GM19395 (cell line): ENCODE data around the gene SLC6A19.
"Not testable (repeated sequence)": the region's sequence is repeated elsewhere in the genome, so short reads cannot be mapped to it uniquely, and the experiment has no call there.

Experiments
- ATAC-seq: cut with Tn5 transposase; IDR thresholded peaks from one replicate; pipeline ENCODE4 v1.9.1; 2021; ENCODE audit warnings: mild to moderate bottlenecking, moderate library complexity; ENCODE audit not compliant: unreplicated experiment

The SLC6A19 gene

DNA sequence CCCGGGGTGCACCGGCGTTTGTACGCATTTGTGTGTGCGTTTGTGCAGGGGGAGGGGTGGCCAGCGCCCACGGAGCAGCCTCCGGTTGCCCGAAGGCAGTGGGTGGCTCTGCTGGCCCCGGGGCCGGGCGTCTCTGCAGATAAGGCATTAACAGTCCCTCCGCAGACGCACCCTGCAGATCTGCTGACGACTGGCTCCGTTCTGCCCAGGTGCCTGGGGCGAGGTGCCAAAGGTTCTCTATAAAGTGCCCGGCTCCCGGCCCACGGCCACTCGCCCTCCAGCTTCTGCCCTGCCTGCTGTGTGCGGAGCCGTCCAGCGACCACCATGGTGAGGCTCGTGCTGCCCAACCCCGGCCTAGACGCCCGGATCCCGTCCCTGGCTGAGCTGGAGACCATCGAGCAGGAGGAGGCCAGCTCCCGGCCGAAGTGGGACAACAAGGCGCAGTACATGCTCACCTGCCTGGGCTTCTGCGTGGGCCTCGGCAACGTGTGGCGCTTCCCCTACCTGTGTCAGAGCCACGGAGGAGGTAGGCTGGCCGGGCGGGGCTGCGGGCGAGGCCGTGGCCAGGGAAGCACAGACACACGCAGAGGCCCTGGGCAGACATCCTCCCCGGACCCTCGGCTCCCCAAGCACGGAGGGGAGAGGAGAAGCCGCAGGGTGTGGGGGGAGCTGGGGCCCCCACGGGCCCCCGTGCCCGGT, at the start of gene SLC6A19:
Gene SLC6A19 (plus strand): TSS at position 269 of the 699 bp plus-strand sequence. CDS start 56 bp downstream, at position 325.
- ATAC-seq, result no peak

- no peak for ATAC-seq
Measured at GRCh38 chr5:1152156-1152555, 49.2 kb upstream of the SLC6A19 start.

DNA sequence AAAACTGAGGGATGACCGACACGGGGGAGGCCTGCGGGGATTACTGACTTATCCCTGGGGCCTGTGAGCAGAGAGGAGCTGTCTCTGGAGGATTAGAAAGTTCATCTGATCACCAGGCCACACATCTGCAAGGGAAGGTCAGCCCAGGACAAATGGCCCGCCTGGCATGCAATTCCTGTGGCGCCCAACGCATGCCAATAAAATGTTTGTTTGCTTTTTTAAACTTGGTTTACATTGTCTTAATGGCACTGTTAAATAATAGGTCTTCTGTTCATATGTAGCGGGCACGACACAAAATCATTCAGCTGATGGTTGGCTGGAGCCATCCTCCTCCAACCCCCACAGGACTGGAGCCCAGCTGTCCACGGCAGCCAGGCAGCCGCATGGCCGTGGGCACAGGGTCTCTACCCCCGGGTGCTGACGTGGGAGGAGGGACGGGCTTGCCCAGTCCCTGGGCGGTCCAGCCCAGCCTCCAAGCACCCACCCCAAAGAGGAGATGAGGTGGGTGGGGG, 48.6 kb upstream of the SLC6A19 start:
- ATAC-seq, result no peak

DNA sequence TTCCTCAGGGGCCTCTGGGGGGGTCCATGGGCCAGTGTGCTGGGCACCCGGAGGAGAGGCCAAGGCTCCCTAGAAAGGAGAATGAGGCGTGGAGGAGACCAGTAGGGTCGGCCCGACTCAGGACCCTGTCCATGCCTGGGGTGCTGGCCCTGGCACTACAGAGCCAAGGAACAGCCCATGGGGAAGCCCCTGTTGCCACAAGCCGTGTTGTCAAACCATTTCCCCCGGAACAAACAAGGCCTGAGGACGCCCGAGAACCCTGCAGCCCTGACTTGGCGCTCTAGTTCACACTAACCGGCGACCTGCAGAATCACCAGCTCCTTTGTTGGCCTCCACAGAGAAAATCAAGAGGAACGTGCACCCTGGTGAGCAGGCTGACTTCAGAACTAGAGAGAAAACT, 48.0 kb upstream of the SLC6A19 start:
- ATAC-seq, result no peak

GRCh38 chr5:1155191-1156032, 46.0 kb upstream of the SLC6A19 start:
- no peak for ATAC-seq

DNA sequence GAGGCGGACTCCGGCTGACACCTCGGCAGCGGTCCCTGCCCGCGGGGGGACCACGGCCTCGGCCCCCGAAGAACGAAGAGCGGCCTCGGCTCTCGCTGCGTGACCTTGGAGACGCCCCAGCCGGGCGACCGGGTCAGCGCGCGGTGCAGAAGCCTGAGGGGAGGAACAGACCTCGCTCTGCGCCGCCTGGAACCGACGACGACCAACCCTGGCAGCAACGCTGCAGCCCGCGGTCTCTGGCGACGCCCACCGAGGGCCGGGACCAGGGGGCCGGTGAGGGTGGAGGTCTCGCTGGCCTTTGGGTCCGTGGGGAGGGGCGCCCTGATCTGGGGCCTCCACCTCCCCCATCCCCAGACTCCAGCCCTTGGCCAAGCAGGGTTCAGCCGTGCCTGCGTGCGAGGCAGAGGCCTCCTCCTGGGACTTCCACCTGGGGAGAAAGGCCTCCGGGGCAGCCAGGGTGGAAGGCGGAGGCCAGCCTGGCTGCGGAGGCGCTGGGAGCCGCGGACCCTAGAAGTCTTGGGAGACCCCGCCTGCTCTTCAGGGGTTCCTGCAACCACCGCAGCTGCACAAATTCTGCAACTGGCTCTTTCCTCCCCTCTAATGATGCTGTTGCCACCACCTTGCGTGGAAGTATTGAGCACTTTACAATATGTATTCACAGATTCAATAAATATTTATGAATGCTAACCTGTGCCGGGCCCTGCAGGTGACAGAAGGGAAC, 45.2 kb upstream of the SLC6A19 start:
- no peak for ATAC-seq

DNA sequence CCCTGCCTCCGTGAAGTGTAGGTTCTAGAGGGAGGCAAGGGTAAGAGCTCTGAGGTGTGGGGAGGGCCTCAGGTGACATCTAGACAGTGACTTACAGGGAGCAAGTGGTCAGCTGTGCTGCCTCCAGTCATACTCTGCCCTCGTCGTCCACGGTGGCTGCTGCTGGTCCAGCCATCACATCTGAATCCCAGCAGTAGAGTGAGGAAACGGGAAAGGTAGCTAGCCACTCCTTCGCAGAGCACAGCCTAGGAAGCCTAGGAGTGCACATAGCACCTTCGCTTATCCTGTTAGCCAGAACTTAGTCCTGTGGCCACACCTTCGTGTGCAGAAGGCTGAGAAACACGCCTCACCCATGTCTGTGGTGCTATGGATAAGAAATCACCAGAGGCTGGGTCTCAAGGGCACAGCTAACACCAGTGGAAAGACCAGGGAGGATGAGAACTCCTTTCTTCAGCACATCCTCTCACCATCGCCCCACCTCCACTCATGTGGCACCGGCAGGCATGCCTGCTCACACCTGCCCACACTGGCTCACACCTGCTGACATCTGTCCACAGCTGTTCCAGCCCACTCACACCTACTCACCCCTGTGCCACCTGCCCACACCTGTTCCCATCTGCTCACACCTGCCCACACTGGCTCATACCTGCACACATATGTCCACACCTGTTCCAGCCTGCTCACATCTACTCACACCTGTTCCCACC, 44.5 kb upstream of the SLC6A19 start:
- ATAC-seq, result no peak

- ATAC-seq, result not testable (repeated sequence)
Measured at GRCh38 chr5:1157461-1157986, 43.9 kb upstream of the SLC6A19 start.

DNA sequence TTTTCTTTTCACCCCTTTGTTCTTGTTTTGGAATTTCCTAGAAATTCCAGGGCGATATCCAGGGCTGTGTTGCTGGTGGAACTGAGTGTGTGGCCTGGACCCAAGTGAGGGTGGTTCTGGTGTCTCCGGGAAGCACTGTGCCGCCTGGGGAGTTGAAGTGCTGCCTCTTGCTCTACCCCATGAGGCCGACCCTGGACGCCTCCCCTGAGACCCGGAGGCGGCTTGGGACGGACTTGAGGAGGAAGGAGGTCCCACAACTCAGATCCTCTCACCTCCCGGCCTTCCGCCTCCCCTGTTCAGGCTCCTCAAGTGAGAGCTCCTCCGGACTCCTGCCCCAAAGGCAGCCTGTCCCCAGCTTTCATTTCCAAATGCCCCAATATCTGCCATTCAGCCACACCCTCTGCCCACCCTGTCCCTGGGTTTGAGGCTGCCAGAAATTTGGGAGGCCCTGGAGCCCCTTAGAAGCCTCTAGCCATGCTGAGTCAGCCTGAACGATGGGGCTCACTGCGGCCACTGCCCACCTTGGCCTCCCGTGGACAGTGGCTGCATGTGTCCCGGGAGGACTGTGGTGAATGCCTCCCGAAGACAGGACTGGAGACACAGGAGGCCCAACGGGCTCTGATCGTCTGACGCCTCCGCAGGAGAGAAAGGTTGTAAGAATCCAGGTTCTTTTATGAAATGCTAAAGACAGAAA, 42.6 kb upstream of the SLC6A19 start:
- ATAC-seq, result no peak

GRCh38 chr5:1159341-1159675, 42.1 kb upstream of the SLC6A19 start:
- no peak for ATAC-seq

DNA sequence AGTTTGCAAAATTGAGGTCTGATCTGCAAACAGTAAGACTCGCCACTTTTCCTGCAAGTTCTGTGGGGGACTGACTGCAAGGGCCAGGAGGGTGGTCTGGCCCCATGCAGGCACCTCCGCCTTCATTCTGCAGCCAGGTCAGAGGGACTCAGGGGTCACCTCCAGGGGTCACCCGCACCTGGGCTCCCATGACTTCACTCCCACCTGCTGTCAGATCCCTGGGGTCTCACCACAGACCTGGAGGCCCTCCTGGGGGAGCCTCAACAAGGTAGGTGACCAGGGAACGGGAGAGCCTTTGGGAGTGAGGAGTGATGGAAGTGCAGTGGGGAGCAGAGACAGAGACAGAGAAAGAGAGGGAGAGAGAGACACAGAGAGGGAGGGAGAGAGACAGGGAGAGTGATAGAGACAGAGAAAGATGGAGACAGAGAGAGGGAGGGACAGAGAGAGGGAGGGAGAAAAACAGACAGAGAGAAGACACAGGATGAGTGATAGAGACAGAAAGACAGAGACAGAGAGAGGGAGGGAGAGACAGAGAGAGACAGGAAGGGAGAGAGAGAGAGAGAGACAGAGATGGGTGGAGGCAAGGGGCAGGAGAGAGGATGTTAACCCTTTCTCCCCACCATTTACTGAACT, 41.5 kb upstream of the SLC6A19 start:
- ATAC-seq, result no peak

GRCh38 chr5:1161108-1161832, 40.1 kb upstream of the SLC6A19 start:
- no peak for ATAC-seq

DNA sequence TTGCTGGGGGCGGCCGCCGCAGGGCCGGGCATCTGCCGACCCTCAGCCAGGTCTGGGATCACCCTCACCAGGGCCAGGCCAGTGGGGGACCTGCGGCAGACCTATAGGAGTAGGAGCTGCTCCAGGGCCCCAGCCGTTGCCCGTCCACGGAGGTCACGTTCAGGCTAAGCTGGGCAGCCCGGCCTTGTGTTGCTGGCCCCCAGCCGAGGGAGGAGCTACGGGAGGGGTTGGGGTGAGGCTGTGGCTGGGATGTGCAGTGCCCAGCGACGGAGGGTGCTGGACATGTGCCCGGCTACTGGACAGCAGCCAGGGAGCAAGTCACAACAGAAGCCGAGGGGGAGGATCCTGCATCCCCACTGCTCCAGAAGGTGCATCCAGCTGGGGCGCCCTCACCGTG, 39.6 kb upstream of the SLC6A19 start:
- ATAC-seq, result no peak

DNA sequence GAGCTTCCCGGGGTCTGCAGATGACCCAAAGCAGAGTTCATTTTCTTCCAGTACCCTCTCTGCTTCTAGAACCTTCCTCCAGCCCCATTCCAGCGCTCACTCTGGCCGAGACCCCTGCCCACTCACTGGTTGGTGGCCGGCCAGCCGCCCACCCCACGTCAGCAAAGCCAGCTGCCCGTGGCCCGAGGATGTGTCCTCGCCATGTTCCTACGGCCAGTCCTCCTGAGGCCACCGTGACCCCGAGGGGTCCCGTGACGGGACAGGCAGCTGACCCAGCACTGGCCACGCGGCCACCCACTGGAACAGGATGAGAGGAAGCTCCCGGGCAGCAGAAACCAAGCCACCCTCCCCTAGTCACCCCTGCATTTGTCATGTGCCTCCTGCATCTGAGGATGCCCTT, 39.1 kb upstream of the SLC6A19 start:
- ATAC-seq, result no peak

DNA sequence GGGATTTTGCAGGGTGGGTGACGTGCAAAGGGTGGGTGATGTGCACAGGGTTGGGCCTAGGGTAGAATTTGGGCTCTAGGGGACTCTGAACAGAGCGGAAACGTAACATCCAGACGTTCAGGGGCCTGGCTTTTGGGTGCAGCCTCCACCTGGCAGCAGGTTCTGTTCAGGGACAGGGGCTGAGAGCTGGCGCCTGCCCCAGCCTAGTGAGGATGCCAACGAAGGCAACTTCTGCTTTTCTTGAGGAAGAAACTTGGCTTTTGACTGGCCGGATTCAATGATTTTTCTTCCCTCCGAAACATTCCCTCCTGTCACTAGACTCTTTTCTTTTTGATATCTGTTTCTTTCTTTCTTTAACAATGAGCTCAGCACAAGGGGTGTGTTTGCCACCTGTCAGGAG, 38.6 kb upstream of the SLC6A19 start:
- ATAC-seq, result no peak

- no peak for ATAC-seq
Measured at GRCh38 chr5:1163366-1163765, 38.0 kb upstream of the SLC6A19 start.

DNA sequence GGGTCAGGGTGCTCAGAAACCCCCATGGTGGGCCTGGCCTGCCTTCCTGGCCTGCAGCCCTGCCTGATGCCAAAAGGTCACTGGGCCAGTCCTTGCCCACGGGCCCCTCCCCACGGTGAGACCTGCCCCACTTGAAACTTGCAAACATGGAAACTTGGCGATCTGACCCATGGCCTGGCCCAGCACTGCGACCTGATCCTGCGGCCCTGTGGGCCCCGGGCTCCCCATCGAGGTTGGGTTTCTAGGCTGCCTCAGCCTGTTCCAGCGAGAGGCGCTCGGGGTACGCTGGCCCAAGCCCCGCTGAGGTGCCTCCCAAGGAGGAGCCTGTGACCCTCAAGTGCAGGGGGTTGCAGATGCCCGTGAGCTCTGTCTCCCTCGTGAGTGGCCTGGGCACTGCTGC, 37.5 kb upstream of the SLC6A19 start:
- ATAC-seq, result no peak

GRCh38 chr5:1164696-1165630, 36.4 kb upstream of the SLC6A19 start:
- ATAC-seq, result no peak
